ENCODE results near the gene GPR137.

DNA sequence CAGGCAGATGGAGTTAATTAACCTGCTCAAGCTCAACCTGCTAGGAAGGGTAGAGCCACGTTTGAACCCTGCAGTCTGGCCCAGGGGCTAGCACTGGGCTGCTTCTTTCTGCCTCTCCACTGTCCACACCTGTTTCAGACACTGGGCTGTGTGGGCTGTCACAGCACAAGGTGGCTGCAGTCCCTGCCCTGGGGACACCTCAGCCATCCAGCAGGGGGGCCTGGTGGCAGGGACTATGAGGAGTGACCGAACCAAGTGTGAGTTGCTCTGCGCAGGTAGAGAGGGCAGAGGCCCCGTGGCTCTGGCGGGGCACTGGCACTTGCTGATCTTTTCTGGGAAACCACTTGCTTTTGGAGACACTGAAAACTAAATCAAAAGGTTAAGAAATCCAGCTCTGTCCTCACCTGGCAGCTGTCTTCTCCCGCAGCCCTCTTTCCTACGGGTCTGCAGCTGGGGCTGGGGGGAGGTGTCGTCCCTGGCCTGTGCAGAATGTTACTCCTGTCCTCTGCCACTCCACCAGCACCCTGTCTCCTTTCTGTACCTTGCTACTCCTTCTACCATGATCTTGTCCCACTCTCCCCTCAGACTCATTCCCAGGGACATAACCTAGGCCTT is 7.0 kb upstream of the GPR137 start:
- TF ChIP-seq SMAD4 (CRISPR knock-in tag; IDR thresholded peaks at IDR 0.05) (no peak), ELF4 (CRISPR knock-in tag; IDR thresholded peaks at IDR 0.05; ENCODE audit: low read depth) (no peak), ATF3 (CRISPR knock-in tag; conservative IDR thresholded peaks at IDR 0.05) (no peak)
- TF ChIP-seq, protein P1, sequence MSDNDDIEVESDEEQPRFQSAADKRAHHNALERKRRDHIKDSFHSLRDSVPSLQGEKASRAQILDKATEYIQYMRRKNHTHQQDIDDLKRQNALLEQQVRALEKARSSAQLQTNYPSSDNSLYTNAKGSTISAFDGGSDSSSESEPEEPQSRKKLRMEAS (CRISPR knock-in tag; IDR thresholded peaks at IDR 0.05): no peak
